ENCODE measurements around the gene CETP. TPM values are rescaled to one million over a fixed set of nuclear protein-coding genes. Genes with fewer than 3 reads are reported as not detected.
"Not testable (repeated sequence)": the region's sequence is repeated elsewhere in the genome, so short reads cannot be mapped to it uniquely, and the experiment has no call there.

Gene CETP
- total RNA-seq, 4 donors from 2014 or later = 1.6 TPM; not detected in 3

GRCh38 chr16:56988948-56989945 lies 27.5 kb downstream of the CETP start, which contains the start of gene NLRC5:
NLRC5 (plus strand) TSS chr16:56989557; CDS start chr16:57020713, 31,156 bp downstream.
- WGBS, 2 donors (ENCODE audit: low coverage in 1 of 2) = 0 to 5% methylated on average over 4 to 11 of the region's 64 CpGs
- ATAC-seq = peak; percentile 92
- TF ChIP-seq POLR2AphosphoS5 (IDR thresholded peaks at IDR 0.05) (peak; percentile 82), CTCF (IDR thresholded peaks at IDR 0.05) (peak in 1 of 4 experiments; percentile 7), POLR2A (IDR thresholded peaks at IDR 0.05) (peak; percentile 52 to 68), EP300 (IDR thresholded peaks at IDR 0.05) (no peak)
- H3K27me3 ChIP-seq = no peaks in the 10 kb centered on the region
- no peaks in the 10 kb centered on the region for H3K36me3 ChIP-seq
- peak within 1 kb of the TSS; percentile 45 to 74 for H3K4me3 ChIP-seq
- H3K27ac ChIP-seq = peak within 1 kb of the TSS; percentile 52 to 87 (median 82)
- H3K9me3 ChIP-seq = no peaks in the 10 kb centered on the region
- H3K4me1 ChIP-seq = peaks cover 0 to 79% (median 20%) of the 10 kb centered on the region in 3 donors

GRCh38 chr16:56989988-56990387 lies 28.2 kb downstream of the CETP start:
- H3K4me1 ChIP-seq = peaks cover 0 to 82% (median 20%) of the 10 kb centered on the region in 3 donors
- peak overlapping the region; percentile 45 to 74 for H3K4me3 ChIP-seq
- WGBS, 2 donors (ENCODE audit: low coverage in 1 of 2) = 24 to 26% methylated on average over 7 of the region's 7 CpGs

GRCh38 chr16:56990407-56991286 lies 28.9 kb downstream of the CETP start:
- no peak for ATAC-seq
- 69 to 77% methylated on average over 9 to 14 of the region's 16 CpGs for WGBS, 2 donors (ENCODE audit: low coverage in 1 of 2)
- Histone ChIP-seq H3K4me1 (peaks cover 0 to 75% (median 20%) of the 10 kb centered on the region in 3 donors), H3K4me3 (peak overlapping the region; percentile 45 to 74), H3K27me3 (no peaks in the 10 kb centered on the region), H3K9me3 (no peaks in the 10 kb centered on the region), H3K36me3 (no peaks in the 10 kb centered on the region), H3K27ac (peak overlapping the region in 3 of 4 donors; percentile 81 to 87 (median 82))
- TF ChIP-seq POLR2AphosphoS5 (IDR thresholded peaks at IDR 0.05) (no peak), POLR2A (IDR thresholded peaks at IDR 0.05) (no peak), EP300 (IDR thresholded peaks at IDR 0.05) (no peak), CTCF (IDR thresholded peaks at IDR 0.05) (no peak)

More at GRCh38 chr16:56989988-56990387, 28.2 kb downstream of the CETP start:
- Histone ChIP-seq H3K9me3 (no peaks in the 10 kb centered on the region), H3K27me3 (no peaks in the 10 kb centered on the region), H3K36me3 (no peaks in the 10 kb centered on the region), H3K27ac (peak overlapping the region in 3 of 4 donors; percentile 81 to 87 (median 82))
- no peak for ATAC-seq
- TF ChIP-seq POLR2A (IDR thresholded peaks at IDR 0.05) (no peak), EP300 (IDR thresholded peaks at IDR 0.05) (no peak), CTCF (IDR thresholded peaks at IDR 0.05) (no peak), POLR2AphosphoS5 (IDR thresholded peaks at IDR 0.05) (no peak)

- H3K27me3 ChIP-seq, ATAC-seq, H3K36me3 ChIP-seq, H3K9me3 ChIP-seq, H3K27ac ChIP-seq, H3K4me3 ChIP-seq: not testable (repeated sequence)
- WGBS, 2 donors (ENCODE audit: low coverage in 1 of 2) = 90% methylated on average over 1 of the region's 1 CpG; no CpG with 5 or more reads in 1 of the 2 donors
- H3K4me1 ChIP-seq = peaks cover 0 to 57% (median 13%) of the 10 kb centered on the region in 3 donors
Observed at GRCh38 chr16:56992431-56992830, 30.7 kb downstream of the CETP start.

GRCh38 chr16:56993204-56993603 lies 31.5 kb downstream of the CETP start:
- Histone ChIP-seq H3K27me3 (no peaks in the 10 kb centered on the region), H3K4me1 (peaks cover 0 to 50% (median 13%) of the 10 kb centered on the region in 3 donors), H3K9me3 (no peaks in the 10 kb centered on the region), H3K36me3 (no peaks in the 10 kb centered on the region), H3K27ac (no peak overlapping the region), H3K4me3 (no peak overlapping the region)
- ATAC-seq = no peak
- no peak for TF ChIP-seq EP300 (IDR thresholded peaks at IDR 0.05)
- TF ChIP-seq POLR2A (IDR thresholded peaks at IDR 0.05) = no peak
- no peak for TF ChIP-seq CTCF (IDR thresholded peaks at IDR 0.05)
- TF ChIP-seq POLR2AphosphoS5 (IDR thresholded peaks at IDR 0.05) = no peak
- 35 to 54% methylated on average over 2 of the region's 2 CpGs for WGBS, 2 donors (ENCODE audit: low coverage in 1 of 2)
